CD14-positive monocyte (primary cell): ENCODE measurements around the gene SHE. TPM values are rescaled to one million over a fixed set of nuclear protein-coding genes. Genes with fewer than 3 reads are reported as not detected.

Source experiments
- DNase-seq, 3 donors: peaks; one replicate each; pipeline ENCODE4 v3.0.0-alpha.2; 2011 to 2022
- H2AFZ ChIP-seq: 2 replicates; pipeline ENCODE4 v1.6.0; 2012; ENCODE audit warnings: mild to moderate bottlenecking, low read depth, low read length, inconsistent platforms; ENCODE audit not compliant: insufficient read depth, poor library complexity, severe bottlenecking
- H3K27ac ChIP-seq, 2 donors: 1 replicate in 1 of 2; 2 replicates in 1 of 2; pipeline ENCODE4 v1.5.1; 2012 to 2013; ENCODE audit warnings: low read length in 2 of 2, control low read depth in 1 of 2, inconsistent platforms in 1 of 2, low read depth in 1 of 2, mild to moderate bottlenecking in 1 of 2
- H3K27me3 ChIP-seq, 2 donors: one replicate each; pipeline versions ENCODE4 v1.6.0 to v1.6.1; 2011 to 2013; ENCODE audit warnings: low read length in 2 of 2; ENCODE audit not compliant: control insufficient read depth in 2 of 2, insufficient read depth in 2 of 2
- H3K36me3 ChIP-seq, 2 donors: replicated peaks in 1 of 2; 1 replicate in 1 of 2; 2 replicates in 1 of 2; pipeline versions ENCODE4 v1.5.1 to v1.6.1; 2012 to 2013; ENCODE audit warnings: low read length in 2 of 2, control low read depth in 1 of 2, inconsistent platforms in 1 of 2, mild to moderate bottlenecking in 1 of 2; ENCODE audit not compliant: insufficient read depth in 2 of 2, control insufficient read depth in 1 of 2
- H3K4me1 ChIP-seq, 2 donors: 1 replicate in 1 of 2; 2 replicates in 1 of 2; pipeline versions ENCODE4 v1.5.1 to v1.6.1; 2012 to 2013; ENCODE audit warnings: low read length in 2 of 2, control low read depth in 1 of 2, inconsistent platforms in 1 of 2, mild to moderate bottlenecking in 1 of 2, moderate library complexity in 1 of 2; ENCODE audit not compliant: insufficient read depth in 2 of 2, control insufficient read depth in 1 of 2
- H3K4me2 ChIP-seq: replicated peaks from 2 replicates; pipeline ENCODE3; 2012; ENCODE audit warnings: low read length, moderate library complexity, mild to moderate bottlenecking; ENCODE audit not compliant: poor library complexity, severe bottlenecking; ENCODE audit errors: extremely low read depth
- H3K4me3 ChIP-seq, 3 experiments: fragments of 200-600 bp in 1 of 3; sonication (generic) in 1 of 3; replicated peaks in 1 of 3; 1 replicate in 2 of 3; 2 replicates in 1 of 3; pipeline ENCODE4 v1.5.1; 2011 to 2013; ENCODE audit warnings: low read length in 3 of 3, mild to moderate bottlenecking in 3 of 3, control low read depth in 2 of 3, low read depth in 2 of 3, inconsistent platforms in 1 of 3, moderate library complexity in 1 of 3
- H3K79me2 ChIP-seq: 2 replicates; pipeline ENCODE4 v1.6.0; 2012; ENCODE audit warnings: mild to moderate bottlenecking, control low read depth, inconsistent platforms, low read length, moderate library complexity; ENCODE audit not compliant: insufficient read depth
- H3K9ac ChIP-seq: 2 replicates; pipeline ENCODE4 v1.6.0; 2017; ENCODE audit warnings: low read length, mild to moderate bottlenecking; ENCODE audit not compliant: insufficient read depth, poor library complexity, severe bottlenecking
- H3K9me3 ChIP-seq, 2 donors: replicated peaks in 1 of 2; 1 replicate in 1 of 2; 2 replicates in 1 of 2; pipeline versions ENCODE4 v1.5.1 to v1.6.1; 2012 to 2013; ENCODE audit warnings: low read length in 2 of 2, control low read depth in 1 of 2; ENCODE audit not compliant: control insufficient read depth in 1 of 2, insufficient read depth in 1 of 2
- H4K20me1 ChIP-seq: 2 replicates; pipeline ENCODE4 v1.6.0; 2012; ENCODE audit warnings: mild to moderate bottlenecking, low read length, control low read depth, moderate library complexity; ENCODE audit not compliant: insufficient read depth
- H3K27ac Mint-ChIP-seq, 7 donors: one replicate each; pipeline ENCODE4 v1.8.0; 2020; ENCODE audit warnings: mild to moderate bottlenecking in 7 of 7, mixed read lengths in 7 of 7, moderate library complexity in 6 of 7, inconsistent platforms in 2 of 7
- H3K27me3 Mint-ChIP-seq, 3 donors: one replicate each; pipeline ENCODE4 v1.8.0; 2021 to 2022; ENCODE audit warnings: low read depth in 3 of 3, mild to moderate bottlenecking in 3 of 3, mixed read lengths in 3 of 3, moderate library complexity in 3 of 3, inconsistent platforms in 1 of 3
- H3K36me3 Mint-ChIP-seq, 2 donors: one replicate each; pipeline ENCODE4 v1.8.0; 2020; ENCODE audit warnings: mixed read lengths in 2 of 2, inconsistent platforms in 1 of 2, mild to moderate bottlenecking in 1 of 2
- H3K4me1 Mint-ChIP-seq: one replicate; pipeline ENCODE4 v1.8.0; 2020; ENCODE audit warnings: mild to moderate bottlenecking, mixed read lengths
- H3K4me3 Mint-ChIP-seq, 2 donors: one replicate each; pipeline ENCODE4 v1.8.0; 2020; ENCODE audit warnings: mild to moderate bottlenecking in 2 of 2, mixed read lengths in 2 of 2, moderate library complexity in 1 of 2
- H3K9me3 Mint-ChIP-seq, 7 donors: one replicate each; pipeline ENCODE4 v1.8.0; 2020 to 2022; ENCODE audit warnings: mixed read lengths in 7 of 7, mild to moderate bottlenecking in 6 of 7, moderate library complexity in 6 of 7, inconsistent platforms in 2 of 7
- CTCF ChIP-seq: fragments of 200-600 bp; IDR thresholded peaks from one replicate; pipeline ENCODE4 v1.8.0; 2022; ENCODE audit warnings: antibody characterized with exemption, mild to moderate bottlenecking
- WGBS: methylation state at CpG from one replicate; pipeline ENCODE4 v1.1.5; 2013; ENCODE audit warnings: missing lambda C conversion rate; ENCODE audit not compliant: insufficient coverage; 5-methylcytosine and 5-hydroxymethylcytosine counted together
- intact Hi-C, 2 donors: fragments of 100-400 bp; cut with micrococcal nuclease; formaldehyde crosslinking; loops; one replicate each; pipeline versions ENCODE4 v1.15.0 to v1.15.1; 2023
- polyA plus RNA-seq, 3 donors: library from polyadenylated mRNA; depleted of rRNA in 1 of 3; unstranded in 2 of 3; stranded (reverse) in 1 of 3; fragments of 300-500 nt in 2 of 3; fragments of >200 nt in 1 of 3; fragmentation: Illumina TruSeq in 2 of 3; gene quantifications; 1 replicate in 2 of 3; 2 replicates in 1 of 3; pipeline ENCODE4 v1.2.3, GENCODE V29; 2012 to 2021

SHE gene
- polyA plus RNA-seq, 3 donors: not detected

GRCh38 chr1:154539486-154540483, 37.6 kb upstream of the SHE start:
- peaks cover 0 to 3% (median 0%) of the 10 kb centered on the region in 7 donors for H3K9me3 Mint-ChIP-seq
- H3K36me3 ChIP-seq: no peaks in the 10 kb centered on the region
- intact Hi-C loops: no loop called here
- no peaks in the 10 kb centered on the region for H3K27me3 ChIP-seq
- H3K9me3 ChIP-seq: no peaks in the 10 kb centered on the region
- no peak overlapping the region for H2AFZ ChIP-seq
- H3K36me3 Mint-ChIP-seq: no peaks in the 10 kb centered on the region
- no peaks in the 10 kb centered on the region for H3K4me1 Mint-ChIP-seq
- H3K4me3 Mint-ChIP-seq: no peak overlapping the region
- H4K20me1 ChIP-seq: no peaks in the 10 kb centered on the region
- no peak overlapping the region for H3K4me3 ChIP-seq
- peaks cover 9 to 12% (median 11%) of the 10 kb centered on the region in 3 donors for H3K27me3 Mint-ChIP-seq
- no peak for TF ChIP-seq CTCF
- H3K4me2 ChIP-seq: no peak overlapping the region
- H3K27ac ChIP-seq: no peak overlapping the region
- no peaks in the 10 kb centered on the region for H3K4me1 ChIP-seq
- WGBS: 94% methylated on average over 6 of the region's 9 CpGs
- H3K27ac Mint-ChIP-seq: peak overlapping the region in 1 of 7 donors; percentile 1
- no peak for DNase-seq
- H3K9ac ChIP-seq: no peak overlapping the region
- no peaks in the 10 kb centered on the region for H3K79me2 ChIP-seq

- Mint-ChIP-seq H3K27ac (no peak overlapping the region), H3K4me3 (no peak overlapping the region), H3K27me3 (peaks cover 6 to 20% (median 9%) of the 10 kb centered on the region in 3 donors), H3K9me3 (peaks cover under 1 to 4% (median 2%) of the 10 kb centered on the region in 7 donors), H3K36me3 (no peaks in the 10 kb centered on the region), H3K4me1 (no peaks in the 10 kb centered on the region)
- H4K20me1 ChIP-seq: no peaks in the 10 kb centered on the region
- no peak overlapping the region for H3K4me3 ChIP-seq
- H3K27ac ChIP-seq: no peak overlapping the region
- intact Hi-C loops: no loop called here
- no peak overlapping the region for H3K4me2 ChIP-seq
- no peak for DNase-seq
- no peak for TF ChIP-seq CTCF
- H2AFZ ChIP-seq: no peak overlapping the region
- no peaks in the 10 kb centered on the region for H3K79me2 ChIP-seq
- H3K4me1 ChIP-seq: no peaks in the 10 kb centered on the region
- no peak overlapping the region for H3K9ac ChIP-seq
- 100% methylated on average over 3 of the region's 7 CpGs for WGBS
- no peaks in the 10 kb centered on the region for H3K9me3 ChIP-seq
- no peaks in the 10 kb centered on the region for H3K36me3 ChIP-seq
- no peaks in the 10 kb centered on the region for H3K27me3 ChIP-seq
These were observed 34.4 kb upstream of the SHE start for GRCh38 chr1:154536570-154536969.
